GM13976 (cell line): Measurements from ENCODE around the gene KIF19.

Experiments used
- DNase-seq: peaks from one replicate; pipeline ENCODE4 v3.0.0; 2012; ENCODE audit warnings: low spot score
- in situ Hi-C: fragments of 300-500 bp; cut with MboI; formaldehyde crosslinking; loops from one replicate; pipeline ENCODE4 v1.12.0; 2022; ENCODE audit warnings: low sequenced_read_pairs, mixed read lengths, inconsistent platforms; ENCODE audit not compliant: unreplicated experiment
- TF ChIP-seq, protein P1 (sequence below): IDR thresholded peaks from 2 replicates; pipeline ENCODE4 v1.5.1; 2012; ENCODE audit warnings: borderline replicate concordance, mild to moderate bottlenecking; ENCODE audit not compliant: insufficient read depth; ENCODE audit errors: extremely low read depth, missing control alignments, control extremely low read depth

Gene KIF19

DNA sequence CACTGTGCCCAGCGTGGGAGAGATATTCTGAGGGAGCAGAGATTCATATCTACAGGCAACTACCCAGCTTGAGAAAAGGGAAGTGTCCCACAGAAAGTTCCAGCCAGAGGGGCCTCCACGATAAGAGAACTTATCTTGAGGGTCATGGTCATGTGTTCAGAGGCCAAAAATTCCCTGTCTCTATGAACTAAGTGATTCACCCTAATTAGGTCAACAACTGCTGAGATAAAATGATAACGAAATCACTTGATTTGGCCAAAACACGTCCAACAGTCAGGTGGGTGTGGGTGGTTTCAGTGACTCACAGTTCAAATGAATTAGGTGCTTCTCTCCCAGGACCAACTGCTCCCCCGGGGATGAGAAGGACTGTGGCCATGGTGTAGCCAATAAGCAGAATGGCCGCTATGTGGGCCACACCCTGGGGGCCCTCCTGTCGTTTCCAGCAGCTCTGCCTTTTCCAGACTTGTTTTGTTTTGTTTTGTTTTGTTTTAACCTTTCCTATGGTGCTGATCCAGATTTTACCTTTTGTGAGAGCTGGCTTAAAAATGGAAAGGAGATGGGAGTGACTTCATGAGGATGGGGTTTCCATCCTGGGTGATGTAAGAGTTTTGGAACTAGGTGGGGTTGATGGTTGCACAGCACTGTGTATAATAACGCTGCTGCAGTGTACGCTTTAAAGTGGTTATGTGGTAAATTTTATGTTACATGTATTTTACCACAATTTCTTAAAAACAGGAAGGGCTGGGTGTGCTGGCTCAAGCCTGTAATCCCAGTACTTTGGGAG, 43.2 kb upstream of the KIF19 start:
- TF ChIP-seq, protein P1, sequence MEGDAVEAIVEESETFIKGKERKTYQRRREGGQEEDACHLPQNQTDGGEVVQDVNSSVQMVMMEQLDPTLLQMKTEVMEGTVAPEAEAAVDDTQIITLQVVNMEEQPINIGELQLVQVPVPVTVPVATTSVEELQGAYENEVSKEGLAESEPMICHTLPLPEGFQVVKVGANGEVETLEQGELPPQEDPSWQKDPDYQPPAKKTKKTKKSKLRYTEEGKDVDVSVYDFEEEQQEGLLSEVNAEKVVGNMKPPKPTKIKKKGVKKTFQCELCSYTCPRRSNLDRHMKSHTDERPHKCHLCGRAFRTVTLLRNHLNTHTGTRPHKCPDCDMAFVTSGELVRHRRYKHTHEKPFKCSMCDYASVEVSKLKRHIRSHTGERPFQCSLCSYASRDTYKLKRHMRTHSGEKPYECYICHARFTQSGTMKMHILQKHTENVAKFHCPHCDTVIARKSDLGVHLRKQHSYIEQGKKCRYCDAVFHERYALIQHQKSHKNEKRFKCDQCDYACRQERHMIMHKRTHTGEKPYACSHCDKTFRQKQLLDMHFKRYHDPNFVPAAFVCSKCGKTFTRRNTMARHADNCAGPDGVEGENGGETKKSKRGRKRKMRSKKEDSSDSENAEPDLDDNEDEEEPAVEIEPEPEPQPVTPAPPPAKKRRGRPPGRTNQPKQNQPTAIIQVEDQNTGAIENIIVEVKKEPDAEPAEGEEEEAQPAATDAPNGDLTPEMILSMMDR = no peak
- in situ Hi-C loops = no loop called here
- DNase-seq = peak; percentile 69

DNA sequence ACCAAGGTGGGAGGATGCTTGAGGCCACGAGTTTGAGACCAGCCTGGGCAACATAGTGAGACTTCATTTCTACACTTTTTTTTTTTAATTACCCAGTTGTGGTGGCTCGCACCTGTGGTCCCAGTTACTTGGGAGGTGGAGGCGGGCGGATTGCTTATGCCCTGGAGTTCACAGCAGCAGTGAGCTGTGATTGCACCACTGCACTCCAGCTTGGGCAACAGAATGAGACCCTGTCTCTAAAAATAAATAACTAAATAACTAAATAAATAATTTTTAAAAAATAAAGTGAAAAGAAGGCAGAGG, 42.7 kb upstream of the KIF19 start:
- in situ Hi-C loops = no loop called here
- TF ChIP-seq, protein P1 = no peak
- DNase-seq = no peak

DNA sequence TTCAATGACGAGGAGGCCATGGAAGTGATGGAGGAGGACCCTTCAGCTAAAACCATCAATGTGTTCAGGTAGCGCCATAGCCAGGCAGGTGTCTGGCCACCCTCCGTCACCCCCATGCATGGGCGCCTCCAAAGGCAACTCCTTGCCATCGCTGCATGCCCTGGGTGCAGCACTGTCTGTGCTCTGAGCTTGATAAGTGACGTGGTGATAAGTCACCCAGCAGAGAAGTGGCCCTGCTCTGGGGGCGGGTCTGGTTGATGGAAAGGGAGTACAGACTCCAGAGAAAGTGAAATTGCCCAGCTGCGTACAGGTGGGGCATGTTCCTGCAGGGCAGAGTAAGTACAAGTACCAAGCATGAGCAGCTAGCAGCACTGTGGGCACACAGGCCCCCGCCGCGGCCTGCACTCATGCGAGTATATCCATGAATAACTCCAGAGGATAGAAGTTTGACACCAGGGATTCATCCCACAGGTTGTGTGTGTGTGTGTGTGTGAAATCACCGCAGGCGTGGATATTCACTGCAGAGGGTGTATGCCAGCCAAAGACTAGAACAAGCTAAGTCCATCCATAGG, 38.9 kb upstream of the KIF19 start:
- in situ Hi-C loops = no loop called here
- TF ChIP-seq, protein P1 = no peak
- no peak for DNase-seq

DNA sequence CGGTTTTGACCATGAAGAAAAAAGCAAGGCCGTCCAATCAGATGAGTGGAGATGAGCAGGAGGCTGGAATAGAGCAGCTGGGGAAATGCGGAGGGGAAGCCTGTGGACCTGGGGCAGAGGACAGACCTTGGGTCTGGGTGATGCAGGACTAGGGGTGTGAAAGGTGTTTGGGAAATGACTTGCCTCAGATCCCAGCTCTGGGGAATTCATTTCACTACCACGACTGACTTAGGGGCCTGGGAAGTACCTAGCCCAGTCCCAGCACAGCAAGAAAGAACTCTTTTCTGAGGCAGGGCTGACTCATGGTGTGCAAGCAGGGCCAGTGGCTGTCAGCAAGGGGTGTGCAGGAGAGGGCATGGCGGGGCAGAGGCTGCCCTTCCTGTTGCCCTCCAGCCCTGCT, 37.2 kb upstream of the KIF19 start:
- TF ChIP-seq, protein P1 = no peak
- in situ Hi-C loops = no loop called here
- peak; percentile 74 for DNase-seq

DNA sequence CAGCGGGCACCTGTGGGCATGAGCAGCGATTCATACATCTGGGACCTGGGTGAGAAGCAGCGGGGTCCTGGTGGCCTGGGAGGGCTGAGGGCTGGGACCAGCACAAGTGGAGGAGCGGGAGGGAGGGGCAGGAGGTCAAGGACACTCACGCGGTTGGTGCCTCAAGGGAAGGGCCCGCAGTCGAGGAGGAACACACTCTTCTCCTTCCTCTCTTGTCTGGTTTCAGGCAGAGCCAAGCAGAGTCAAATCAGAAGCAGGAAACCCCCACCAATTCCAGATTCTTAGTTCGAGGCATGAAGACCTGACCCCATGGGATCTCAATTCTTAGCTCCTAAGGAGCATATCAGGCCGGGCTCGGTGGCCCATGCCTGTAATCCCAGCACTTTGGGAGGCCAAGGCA, 36.3 kb upstream of the KIF19 start:
- in situ Hi-C loops = loop anchor here (10.0 kb wide), 1 partner anchor 75 kb away; the partner anchor contains the start of genes BTBD17 and GPR142
- no peak for DNase-seq

DNA sequence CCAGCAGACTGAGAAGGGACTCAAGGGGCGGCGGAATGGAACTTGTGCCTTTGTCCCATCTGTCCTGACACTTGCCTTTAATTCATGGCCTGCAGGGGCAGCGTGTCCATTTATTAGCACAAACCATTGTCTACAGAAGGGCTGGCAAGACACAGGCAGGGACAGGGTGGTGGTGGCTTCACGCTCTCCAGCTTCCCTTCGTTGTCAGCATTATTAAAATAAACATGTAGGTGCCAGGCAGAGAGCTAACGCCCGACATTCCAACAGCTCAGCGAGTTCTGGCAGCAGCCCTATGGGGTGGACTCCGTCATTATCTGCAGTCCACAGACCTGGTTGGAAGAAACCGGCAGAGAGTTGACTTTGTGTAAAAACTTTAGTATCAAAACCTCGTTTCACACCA, 35.7 kb upstream of the KIF19 start:
- no peak for DNase-seq
- TF ChIP-seq, protein P1 = no peak
- in situ Hi-C loops = loop anchor here (10.0 kb wide), 1 partner anchor 74 kb away; the partner anchor contains the start of genes BTBD17 and GPR142

More for the DNA sequence above, 36.3 kb upstream of the KIF19 start:
- TF ChIP-seq, protein P1 = no peak
